GM03348 (cell line): ENCODE results near the gene RABGAP1L.
"Not testable (repeated sequence)": the region's sequence is repeated elsewhere in the genome, so short reads cannot be mapped to it uniquely, and the experiment has no call there.

ENCODE experiments used
- DNase-seq: peaks from one replicate; pipeline ENCODE4 v3.0.0; 2012; ENCODE audit warnings: low spot score

Gene RABGAP1L

DNA sequence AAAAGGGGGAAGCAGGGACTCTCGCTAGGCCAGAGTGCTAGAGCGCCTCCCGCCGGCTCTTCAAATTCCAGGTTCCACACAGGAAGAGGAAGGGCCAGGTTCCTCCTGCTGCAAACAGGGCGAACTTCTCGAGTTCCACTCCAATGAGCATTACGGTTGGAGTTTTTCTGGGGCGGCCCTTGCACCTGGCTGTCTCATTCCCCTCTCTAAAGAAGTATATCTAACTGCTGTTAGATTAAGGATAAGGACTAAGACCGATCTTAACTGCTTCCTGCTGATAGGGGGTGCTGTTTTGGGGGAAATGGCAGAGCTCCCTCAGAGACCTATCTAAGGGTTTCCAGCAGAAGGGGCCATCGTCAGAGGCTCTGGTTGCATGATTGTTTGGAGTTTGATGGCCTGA lies 138.0 kb downstream of the RABGAP1L start:
- no peak for DNase-seq

DNA sequence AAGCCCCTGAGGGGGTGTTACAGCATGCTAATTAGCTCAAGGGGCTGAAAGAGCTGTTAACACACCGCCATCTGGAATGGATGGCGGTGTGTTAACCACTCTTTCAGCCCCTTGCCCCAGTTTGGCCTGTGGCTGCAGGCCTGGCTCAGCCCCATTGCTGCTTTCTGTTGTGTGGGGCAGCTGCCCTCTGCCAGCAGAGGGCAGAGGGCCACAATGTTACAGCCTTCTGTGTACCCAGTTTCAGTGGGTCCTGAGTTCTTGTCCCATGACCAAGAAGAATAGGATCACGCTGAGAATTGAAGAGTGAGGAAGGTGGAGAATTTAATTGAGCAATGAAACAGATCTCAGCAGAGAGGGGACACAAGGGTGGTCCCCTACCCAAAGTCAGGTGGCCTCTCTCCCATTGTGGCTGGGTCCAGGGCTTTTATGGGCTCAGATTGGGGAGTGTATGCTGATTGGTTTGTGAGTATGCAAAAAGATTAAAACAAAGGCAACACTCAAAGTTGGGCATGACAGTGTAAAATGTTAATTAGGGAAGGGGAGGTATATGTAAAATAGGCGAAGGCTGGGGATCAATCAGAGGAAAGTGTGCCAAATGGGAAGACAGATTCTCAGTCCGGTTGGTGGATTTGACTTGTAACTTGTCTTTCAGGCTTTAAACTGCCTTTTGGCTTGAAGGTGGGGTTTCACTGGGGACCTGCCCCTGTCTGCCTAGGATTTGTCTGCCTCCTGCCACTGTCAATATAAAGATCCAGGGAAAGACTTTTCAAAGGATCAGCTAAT lies 142.2 kb downstream of the RABGAP1L start:
- DNase-seq: no peak

DNA sequence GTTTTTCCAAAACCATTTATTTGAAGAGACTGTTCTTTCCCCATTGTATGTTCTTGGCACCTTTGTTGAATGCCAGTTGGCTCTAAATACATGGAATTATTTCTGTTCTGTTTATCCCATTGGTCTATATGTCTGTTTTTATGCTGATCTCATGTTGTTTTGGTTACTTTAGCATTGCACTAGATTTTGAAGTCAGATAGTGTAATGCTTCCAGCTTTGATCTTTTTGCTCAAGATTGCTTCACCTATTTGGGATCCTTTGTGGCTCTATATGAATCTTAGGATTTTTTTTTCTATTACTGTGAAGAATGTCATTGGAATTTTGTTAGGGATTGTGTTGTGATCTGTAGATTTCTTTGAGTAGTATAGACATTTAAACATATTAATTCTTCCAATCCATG lies 149.3 kb downstream of the RABGAP1L start:
- DNase-seq: no peak

DNA sequence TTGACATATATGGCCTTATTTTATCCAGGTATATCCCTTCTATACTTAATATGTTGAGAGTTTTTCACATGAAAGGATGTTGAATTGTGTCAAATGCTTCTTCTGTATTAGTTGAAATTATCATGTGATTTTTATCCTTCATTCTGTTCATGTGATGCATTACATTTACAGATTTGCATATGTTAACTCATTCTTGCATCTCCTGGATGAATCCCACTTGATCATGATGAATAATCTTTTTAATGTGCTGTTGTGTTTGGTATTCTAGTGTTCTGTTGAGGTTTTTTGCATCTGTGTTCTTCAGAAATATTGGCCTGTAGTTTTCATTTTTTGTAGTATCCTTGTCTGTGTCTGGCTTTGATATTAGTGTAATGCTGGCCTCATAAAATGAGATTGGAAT lies 150.2 kb downstream of the RABGAP1L start:
- DNase-seq: no peak

DNA sequence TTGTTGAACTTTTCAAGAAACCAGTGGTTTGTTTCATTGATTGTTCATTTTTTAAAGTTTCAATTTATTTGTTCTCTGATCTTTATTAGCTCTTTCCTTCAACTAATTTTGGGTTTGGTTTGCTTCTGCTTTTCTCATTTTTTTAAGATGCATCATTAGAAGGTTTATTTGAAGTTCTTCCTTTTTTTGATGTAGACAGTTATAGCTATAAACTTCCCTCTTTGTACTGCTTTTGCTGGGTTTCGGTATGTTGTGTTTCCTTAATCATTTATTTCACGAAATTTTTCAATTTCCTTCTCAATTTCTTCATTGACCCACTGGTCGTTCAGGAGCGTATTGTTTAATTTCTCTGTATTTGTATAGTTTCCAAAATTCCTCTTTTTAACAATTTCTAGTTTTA lies 155.1 kb downstream of the RABGAP1L start:
- no peak for DNase-seq

DNA sequence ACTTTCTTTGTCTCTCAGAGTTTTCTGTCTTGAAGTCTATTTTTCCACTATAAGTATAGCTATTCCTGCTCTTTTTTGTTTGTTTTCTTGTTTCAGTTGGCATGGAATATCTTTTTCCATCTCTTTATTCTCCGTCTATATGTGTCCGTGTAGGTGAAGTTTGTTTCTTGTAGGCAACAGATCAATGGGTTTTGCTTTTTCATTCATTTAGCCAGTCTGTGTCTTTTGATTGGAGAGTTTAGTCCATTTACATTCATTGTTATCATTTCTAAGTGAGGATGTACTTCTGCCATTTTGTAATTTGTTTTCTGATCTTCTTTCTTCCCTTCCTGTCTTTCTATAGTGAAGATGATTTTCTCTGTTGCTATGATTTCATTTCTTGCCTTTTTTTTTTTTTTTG lies 155.9 kb downstream of the RABGAP1L start:
- no peak for DNase-seq

DNA sequence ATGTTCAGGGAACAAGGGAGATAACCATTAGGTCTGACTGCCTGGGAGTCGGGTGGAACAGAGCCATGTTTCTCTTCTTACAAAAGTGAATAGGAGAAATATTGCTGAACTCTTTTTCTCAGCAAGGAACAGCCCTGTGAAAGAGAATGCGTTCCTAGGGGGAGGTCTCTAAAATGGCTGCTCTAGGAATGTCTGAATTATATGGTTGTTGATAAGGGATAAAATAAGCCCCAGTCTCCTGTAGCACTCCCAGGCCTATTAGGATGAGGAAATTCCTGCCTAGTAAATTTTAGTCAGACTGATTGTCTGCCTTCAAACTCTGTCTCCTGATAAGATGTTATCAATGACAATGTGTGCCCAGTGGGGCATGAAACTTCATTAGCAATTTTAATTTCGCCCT lies 161.6 kb downstream of the RABGAP1L start:
- DNase-seq: not testable (repeated sequence)

DNA sequence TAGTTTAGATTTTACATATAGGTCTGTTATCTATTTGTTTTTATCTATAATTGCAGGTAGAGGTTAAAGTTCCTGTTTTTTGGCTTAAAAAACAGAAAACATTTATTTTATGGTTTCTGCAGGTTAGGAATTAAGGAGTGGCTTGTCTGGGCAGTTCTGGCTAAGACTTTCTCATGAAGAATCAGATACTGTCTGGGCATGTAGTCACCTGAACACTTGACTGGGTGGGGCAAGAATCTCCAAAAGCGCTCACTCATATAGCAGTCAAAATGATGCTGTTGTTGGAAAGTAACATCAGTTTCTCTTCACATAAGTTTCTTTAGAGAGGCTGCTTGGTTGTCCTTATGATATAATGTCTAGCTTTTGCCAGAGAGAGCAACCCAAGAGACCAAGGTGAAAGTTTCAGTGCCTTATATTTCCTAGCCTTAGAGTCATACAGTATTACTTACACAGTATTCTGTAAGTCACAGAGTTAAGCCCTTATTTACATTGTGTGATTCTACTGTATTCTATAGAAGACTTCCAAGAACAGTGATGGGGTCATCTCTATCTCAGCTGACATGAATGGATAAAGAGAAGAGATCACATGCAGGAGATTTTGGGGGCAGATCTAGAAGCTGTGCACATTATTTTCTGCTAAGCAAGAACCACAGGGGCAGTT lies 163.0 kb downstream of the RABGAP1L start:
- no peak for DNase-seq

DNA sequence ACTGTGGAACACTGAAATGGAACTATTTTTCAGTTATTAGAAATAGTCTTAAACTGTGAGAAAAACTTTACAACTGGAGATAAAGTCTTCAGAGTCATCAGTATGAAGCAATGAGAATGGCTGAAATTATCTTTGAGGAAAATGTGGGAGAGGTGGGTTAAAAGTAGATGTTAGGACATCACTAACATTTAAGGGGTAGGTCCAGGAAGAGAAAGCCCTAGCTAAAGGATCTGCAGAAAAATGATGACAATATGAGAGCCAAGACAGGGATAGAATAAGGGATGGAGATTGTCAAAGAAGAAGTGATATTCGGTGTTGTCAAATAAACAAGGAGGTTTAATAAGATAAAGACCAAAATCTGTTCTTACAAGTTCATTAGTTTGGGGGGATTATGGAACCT lies 165.2 kb downstream of the RABGAP1L start:
- DNase-seq: no peak

DNA sequence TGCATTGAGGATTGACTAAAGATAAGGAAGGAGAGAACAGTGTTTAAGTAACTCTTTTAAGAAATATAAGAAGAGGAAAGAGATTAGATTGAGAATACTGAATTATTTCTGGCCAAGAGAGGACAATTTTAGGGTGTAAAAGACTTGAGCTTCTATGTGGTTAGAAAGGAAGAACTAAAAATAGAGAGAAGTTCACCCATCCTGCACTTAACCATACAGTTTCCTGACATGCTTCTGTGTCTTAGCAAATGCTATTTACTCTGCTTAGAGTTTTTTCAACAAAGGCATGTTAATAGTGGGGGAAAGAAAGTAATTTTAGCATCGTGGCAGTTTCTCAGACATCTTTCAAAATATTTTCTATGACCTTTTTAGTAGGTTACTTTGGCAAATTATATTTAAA lies 165.6 kb downstream of the RABGAP1L start:
- no peak for DNase-seq

DNA sequence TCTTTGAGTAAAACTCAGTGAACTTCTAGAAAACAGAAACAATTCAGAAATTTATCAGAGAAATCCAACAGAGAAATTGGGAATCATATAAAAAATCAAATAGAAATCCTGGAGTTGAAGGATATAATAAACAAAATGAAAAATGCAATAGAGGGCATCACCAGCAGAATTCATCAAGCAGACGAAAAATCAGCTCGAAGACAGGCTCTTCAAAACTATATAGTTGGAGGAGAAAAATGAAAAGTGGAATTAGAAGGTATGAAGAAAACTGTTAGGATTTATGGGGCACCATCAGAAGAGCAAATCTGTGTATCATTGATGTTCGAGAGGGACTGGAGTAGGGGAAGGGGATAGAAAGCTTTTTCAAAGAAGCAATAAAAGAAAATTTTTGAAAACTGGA lies 167.0 kb downstream of the RABGAP1L start:
- no peak for DNase-seq

DNA sequence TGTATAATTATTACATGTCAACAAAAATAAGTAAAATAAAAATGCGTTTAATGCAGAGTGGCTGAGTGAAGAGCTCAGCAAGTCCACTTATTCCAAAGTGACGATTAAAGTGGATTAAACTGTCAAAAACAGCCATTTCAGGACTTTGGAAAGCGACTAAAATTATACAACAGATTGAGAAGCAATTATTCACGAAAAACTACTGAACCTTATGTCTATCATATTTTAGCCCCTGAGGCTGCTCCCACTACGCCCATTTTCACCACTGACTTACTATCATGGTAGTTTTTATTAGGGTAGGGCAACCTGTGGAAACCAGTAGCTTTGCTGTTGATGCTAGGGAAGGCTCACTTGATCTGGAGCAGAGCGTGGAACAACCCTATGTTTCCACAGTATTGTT lies 174.1 kb downstream of the RABGAP1L start:
- DNase-seq: no peak

DNA sequence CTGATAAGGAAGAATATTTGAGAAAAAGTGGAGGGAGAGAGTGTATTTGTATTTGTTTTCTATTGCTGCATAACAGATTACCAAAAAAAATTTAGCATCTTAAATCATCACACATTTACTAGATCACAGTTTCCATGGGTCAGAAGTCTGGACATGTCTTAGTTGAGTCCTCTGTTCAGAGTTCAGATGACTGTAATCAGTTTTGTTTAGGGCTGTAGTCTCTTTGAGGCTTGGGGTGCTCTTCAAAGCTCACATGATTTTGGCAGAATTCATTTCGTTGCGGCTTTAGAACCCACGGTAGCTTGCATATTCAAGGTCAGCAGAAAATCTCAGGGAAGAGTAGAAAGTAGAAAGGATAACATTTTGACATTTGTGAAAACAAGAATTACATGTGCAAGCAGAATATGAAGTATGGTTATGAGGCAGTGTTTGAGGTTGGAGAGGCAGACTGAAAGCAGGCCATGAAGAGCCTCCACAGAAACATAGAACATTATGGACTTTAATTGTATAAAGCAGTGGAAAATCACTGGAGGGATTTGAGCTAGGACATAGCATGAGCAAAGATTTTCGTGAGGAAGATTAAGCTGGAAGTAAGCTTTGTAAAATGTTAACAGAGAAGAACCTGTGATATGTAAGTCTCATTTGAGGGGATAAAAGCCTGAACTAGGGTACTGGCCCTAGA lies 177.8 kb downstream of the RABGAP1L start:
- no peak for DNase-seq

DNA sequence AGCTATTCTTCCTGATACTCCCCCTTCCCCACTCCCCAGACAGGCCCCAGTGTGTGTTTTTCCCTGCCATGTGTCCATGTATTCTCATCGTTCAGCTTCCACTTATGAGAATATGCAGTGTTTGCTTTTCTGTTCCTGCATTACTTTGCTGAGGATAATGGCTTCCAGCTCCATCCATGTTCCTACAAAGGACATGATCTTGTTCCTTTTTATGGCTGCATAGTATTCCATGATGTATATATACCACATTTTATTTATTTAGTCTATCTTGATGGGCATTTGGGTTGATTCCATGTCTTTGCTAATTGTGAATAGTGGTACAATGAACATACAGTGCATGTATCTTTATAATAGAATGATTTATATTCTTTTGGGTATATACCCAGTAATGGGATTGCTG lies 181.1 kb downstream of the RABGAP1L start:
- not testable (repeated sequence) for DNase-seq

DNA sequence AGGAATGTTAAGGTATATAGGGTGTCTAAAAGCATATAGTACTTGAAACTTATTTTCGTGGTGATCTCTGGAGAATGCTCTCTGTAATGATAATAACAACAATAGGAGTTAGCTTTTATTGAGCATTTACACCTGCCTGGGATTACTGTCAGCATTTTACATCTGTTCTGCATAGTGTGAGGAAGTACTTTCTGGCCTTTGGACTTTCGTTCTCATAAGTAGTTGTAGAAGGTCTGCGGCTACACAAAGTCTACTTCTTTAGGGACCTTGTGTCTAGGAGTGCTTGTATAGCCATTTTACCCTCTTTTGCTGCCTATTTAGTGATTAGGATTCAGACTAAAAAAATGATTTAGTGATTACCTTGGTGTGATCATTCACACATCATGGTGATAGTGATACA lies 184.8 kb downstream of the RABGAP1L start:
- DNase-seq: no peak

DNA sequence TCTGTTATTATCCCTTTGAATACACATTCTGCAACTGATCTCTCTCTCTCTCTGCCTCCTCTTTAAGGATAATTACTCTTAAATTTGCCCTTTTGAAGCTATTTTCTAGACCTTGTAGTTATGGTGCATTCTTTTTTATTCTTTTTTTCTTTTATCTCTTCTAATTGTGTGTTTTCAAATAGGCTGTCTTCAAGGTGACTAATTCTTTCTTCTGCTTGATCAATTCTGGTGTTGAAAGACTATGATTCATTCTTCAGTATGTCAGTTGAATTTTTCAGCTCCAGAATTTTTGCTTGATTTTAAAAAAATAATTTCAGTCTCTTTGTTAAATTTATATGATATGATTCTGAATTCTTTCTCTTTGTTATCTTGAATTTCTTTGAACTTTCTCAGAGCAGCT lies 192.8 kb downstream of the RABGAP1L start:
- no peak for DNase-seq

DNA sequence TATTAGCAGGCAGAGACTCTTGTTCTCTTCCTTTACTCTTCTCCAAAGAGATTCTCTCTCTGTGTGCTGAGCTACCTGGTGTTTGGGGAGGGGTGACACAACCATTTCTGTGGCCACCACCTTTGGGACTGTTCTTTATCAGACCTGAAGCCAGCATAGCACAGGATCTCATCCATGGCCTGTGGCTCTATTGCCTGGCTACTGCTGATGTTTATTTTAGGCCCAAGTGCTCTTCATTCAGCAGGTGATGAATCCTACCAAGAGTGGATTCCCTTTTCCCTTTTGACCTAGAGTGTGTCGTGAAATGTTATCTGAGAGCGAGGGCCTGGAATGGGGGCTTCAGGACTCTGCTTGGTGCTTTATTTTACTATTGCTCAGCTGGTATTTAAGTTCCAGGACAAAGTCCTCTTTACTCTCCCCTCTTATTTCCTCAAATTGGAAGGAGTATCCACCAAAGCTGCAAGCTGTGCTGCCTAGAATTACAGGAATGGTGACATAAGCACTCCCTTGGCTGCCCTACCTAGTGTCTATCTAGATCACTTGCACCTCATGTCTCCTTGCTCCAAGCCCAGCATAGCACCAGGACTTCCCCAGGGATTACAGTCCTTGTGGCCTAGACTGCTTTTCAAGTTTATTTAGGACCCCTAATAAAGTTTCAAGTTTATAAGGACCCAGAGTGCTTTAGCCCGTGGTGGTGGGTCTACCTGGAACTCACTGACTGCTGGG lies 193.7 kb downstream of the RABGAP1L start:
- DNase-seq: no peak

DNA sequence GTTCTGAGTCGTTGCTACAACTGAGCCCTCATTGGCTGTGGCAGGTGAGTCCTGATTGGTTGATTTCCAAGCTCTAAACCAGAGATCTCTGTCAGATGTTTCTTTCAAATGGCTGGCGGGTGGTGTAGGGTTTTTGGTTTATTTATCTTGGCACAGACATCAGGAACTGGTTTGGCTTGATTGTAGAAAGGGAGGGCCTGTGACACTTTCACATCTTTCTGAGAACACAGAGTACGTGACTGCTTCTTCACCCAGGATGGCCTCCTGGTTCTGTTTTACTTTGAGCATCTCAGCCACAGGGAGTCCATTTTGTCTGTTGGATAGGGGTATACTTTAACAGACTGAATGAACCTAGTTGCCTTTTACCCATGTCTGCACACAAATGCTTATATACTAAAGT lies 199.0 kb downstream of the RABGAP1L start:
- no peak for DNase-seq

DNA sequence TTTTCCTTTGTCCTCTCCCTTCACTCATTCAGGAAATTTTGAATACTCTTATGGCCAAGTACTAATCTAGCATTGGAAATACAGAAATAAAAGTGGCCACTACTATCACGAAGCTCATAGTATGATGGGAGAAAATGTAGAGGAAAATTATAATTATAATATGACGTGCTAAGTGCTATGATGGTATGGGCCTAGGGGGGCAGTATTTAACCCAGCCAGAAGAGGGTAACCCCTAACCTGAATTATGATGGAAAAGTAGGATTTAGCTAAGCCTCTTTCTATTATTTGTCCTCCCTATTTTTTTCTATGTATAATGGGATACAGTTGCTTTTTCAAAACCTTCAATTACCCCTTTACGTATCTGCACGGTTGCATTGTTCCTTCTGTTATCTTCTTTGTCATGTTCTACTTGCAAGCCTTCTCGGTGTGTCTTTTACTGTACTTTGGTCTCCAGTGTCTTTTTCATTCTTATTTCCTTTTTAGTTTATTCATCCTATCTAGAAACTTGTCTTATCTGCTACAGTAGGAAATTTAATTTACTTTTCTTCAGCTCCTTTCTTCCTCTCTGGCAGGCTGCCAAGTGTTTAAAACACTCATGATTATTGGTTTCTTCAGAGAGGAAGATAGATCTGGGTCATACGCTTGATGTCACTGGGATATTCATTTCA lies 199.6 kb downstream of the RABGAP1L start:
- no peak for DNase-seq

DNA sequence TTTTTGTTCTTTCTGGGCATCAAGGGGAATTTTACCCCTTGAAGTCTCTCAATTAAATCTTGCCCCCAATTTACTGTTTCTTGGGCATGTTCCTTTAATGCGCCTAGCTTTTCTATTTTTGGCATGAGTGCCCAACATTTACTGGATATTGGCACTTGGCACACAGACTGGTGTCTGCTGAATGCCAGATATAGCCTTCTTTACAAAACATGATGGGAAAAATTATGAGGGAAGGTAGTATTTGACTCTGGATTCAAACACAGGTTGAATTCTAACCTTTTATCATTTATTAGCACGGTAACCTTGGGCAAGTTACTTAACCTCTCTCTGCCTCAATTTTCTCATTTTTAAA lies 200.1 kb downstream of the RABGAP1L start:
- DNase-seq: no peak

DNA sequence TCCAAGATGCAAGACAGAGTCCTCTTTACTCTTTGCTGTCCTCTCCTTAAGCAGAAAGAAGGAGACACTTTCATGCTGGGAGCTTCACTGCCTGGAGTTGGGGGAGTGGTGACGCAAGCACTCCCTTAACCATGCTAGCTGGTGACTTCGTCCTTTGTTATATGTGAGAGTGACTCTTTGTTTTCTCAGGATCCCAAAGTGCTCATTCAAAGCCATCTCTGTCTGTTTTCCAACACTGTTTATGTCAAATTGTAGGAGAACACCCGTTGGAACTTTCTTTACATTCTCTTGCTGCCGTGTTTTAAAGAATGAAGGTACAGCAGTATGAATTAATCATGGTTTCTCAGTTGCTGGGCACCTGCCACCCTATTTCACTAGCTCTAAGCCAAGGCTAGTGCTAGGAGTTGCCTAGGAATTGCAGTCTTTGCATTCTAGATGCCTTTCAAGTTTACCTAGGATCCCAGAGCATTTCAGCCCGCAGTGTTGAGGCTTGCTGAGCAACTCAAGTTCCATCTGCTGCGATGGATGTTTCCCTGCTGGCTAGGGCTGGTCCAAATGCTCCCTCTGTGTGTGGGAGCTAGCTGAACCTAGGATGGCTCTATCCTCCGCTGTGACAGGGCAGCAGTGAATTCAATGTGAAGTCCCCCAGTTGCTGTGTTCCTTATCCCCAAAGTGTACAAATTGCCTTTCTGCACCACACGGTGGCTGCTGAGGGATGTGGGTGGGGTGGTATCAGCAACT lies 205.8 kb downstream of the RABGAP1L start:
- DNase-seq: no peak
